Head of caudate nucleus (tissue), 42 donors: ENCODE results near the gene HSPA8.
"Not testable (repeated sequence)": the region's sequence is repeated elsewhere in the genome, so short reads cannot be mapped to it uniquely, and the experiment has no call there.

Experiments
- DNase-seq, 42 donors: peaks; one replicate each; pipeline versions ENCODE4 v3.0.0 to v3.0.0-alpha.2; 2020 to 2021; ENCODE audit warnings: mixed read lengths in 7 of 42
- intact Hi-C: fragments of 100-400 bp; cut with DNase I; formaldehyde crosslinking; loops from one replicate; pipeline ENCODE4 v1.15.0; 2022

HSPA8 gene

GRCh38 chr11:123076484-123076883, 14.5 kb upstream of the HSPA8 start:
- intact Hi-C loops, result no loop called here
- DNase-seq, result no peak

- no peak for DNase-seq
- intact Hi-C loops, result no loop called here
These were observed 11.6 kb upstream of the HSPA8 start for GRCh38 chr11:123073343-123074057.

- no peak for DNase-seq
- intact Hi-C loops, result no loop called here
These were observed 10.8 kb upstream of the HSPA8 start for GRCh38 chr11:123072762-123073161.

- no peak for DNase-seq
- intact Hi-C loops, result no loop called here
These were observed 10.4 kb upstream of the HSPA8 start for GRCh38 chr11:123072332-123072761.

- intact Hi-C loops, result no loop called here
- DNase-seq, result no peak
These were observed 8.2 kb upstream of the HSPA8 start for GRCh38 chr11:123069908-123070821.

GRCh38 chr11:123065621-123066020, 3.7 kb upstream of the HSPA8 start:
- no peak for DNase-seq
- intact Hi-C loops, result no loop called here

GRCh38 chr11:123063826-123064657, 2.1 kb upstream of the HSPA8 start:
- DNase-seq, result no peak
- intact Hi-C loops, result no loop called here

GRCh38 chr11:123062892-123063825, 1.2 kb upstream of the HSPA8 start:
- DNase-seq, result peak in 35 of 42 donors; percentile 13 to 84 (median 53)
- intact Hi-C loops, result no loop called here

- peak; percentile 98 to 100 (median 99) for DNase-seq
- intact Hi-C loops, result no loop called here
These were observed 389 bp upstream of the HSPA8 start for GRCh38 chr11:123062158-123062891.

- peak in 3 of 42 donors; percentile 11 to 33 (median 16) for DNase-seq
- intact Hi-C loops, result no loop called here
These were observed 1.5 kb downstream of the HSPA8 start for GRCh38 chr11:123060277-123061000.

GRCh38 chr11:123059041-123059920, 2.7 kb downstream of the HSPA8 start:
- intact Hi-C loops, result not testable (repeated sequence)

GRCh38 chr11:123057661-123058305, 4.2 kb downstream of the HSPA8 start:
- DNase-seq, result peak in 1 of 42 donors; percentile 46
- intact Hi-C loops, result no loop called here

More at GRCh38 chr11:123059041-123059920, 2.7 kb downstream of the HSPA8 start:
- DNase-seq, result peak in 1 of 42 donors; percentile 48

- intact Hi-C loops, result no loop called here
- DNase-seq, result no peak
These were observed 5.0 kb downstream of the HSPA8 start for GRCh38 chr11:123056835-123057491.

GRCh38 chr11:123055191-123055901, 6.6 kb downstream of the HSPA8 start:
- DNase-seq, result no peak
- intact Hi-C loops, result no loop called here
